HG02852 (cell line): Measurements from ENCODE around the gene PLCH1.

Experiments used
- ATAC-seq: cut with Tn5 transposase; IDR thresholded peaks from one replicate; pipeline ENCODE4 v1.9.1; 2021; ENCODE audit warnings: mild to moderate bottlenecking, moderate library complexity; ENCODE audit not compliant: unreplicated experiment

The PLCH1 gene

DNA sequence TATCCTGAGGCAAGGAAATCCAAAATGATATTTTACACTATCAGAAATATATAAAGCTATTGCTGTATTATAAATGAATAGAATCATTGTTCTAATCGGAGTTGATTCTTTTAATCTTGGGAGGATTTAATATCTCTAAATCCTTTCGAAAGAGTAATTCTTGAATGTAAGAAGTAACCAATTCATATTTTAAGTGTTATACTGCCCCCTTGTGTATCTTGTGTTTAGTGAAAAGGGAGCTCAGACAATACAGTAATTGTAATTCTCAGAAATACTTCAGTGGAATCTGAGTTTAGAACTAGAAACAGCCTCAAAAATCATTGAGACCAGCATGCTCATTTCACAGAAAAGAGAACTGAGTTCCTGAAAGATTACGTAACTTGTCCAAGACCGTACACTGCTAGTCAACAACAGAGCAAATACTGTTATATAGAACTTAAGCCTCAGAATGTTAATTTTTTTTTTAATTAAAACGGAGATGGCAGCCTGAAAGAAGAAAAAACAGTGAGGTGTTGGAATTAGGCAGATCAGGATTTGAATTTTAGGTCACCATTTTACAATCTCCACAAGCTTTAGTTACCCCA lies 42.9 kb downstream of the PLCH1 start:
- peak; percentile 60 for ATAC-seq

DNA sequence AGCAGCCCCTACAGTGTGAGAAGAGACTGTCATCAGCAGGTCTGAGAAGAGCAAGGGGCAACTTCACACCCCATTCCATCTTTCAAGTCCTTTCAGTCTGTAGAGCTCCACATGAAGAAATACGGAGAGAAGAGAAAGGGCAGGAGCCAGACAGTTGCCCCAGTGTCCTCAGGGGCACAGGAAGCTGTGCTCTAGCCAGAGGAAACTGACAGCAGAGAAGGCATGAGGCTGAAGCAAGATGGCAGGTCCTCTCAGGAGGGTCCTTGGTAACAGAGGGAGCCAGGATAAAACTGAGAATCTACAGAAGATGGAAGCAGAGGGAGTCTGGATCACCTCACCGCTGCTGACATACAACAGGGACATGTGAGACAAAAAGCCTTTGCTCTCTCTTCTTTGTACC lies 47.3 kb downstream of the PLCH1 start:
- ATAC-seq: no peak

DNA sequence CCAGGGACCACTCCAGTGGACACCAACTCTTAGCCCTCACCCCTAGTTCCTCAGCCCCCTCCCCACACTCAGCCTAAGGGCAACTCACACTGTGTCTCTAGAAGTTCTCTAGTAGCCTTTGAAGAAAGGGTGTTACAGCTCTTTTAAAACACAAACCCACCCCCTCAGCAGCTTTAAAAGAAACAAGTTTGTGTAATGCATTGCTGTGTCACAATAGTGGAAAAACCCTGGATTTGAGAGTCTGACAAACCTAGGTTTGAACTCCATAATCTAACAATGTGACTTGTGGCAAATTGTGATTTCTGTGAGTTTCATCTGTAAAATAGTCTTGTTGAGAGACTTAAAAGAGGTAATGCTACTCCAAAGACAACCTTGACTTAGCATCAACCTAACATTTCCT lies 54.0 kb downstream of the PLCH1 start:
- ATAC-seq: no peak

DNA sequence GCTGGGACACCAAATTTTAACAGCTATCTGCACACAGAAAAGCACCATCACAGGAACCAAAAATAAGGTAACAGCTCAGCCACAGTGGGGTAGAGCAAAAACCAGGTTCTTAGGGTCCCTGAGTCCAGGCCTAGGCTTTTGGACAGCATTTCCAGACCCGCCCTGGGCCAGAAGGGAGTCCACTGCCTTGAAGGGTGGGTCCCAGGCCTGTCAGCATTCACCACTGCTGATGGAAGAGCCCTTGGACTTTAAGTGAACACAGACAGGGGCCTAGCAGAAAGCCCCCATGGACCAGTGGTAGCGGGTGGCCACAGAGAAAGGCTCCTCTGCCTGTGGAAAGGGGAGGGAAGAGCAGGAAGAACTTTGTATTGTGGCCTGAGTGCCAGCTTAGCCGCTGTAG lies 56.4 kb downstream of the PLCH1 start:
- no peak for ATAC-seq

DNA sequence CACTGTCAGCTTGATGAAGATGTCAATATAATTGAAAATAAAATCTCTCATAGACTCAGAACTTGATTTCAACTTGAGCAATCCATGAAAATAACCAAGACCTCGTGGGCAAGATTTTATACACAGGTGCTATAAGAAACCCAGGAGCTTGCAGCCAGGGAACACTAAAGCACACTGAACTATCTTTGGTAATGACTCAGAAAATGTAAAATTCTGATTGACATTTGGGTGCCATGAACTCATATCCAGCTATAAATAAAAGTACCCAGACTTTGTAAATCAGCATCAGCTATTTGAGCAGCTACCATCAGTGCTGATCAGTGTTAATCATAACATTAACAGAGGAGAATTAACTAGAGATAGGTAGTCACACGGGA lies 61.5 kb downstream of the PLCH1 start:
- ATAC-seq: no peak

DNA sequence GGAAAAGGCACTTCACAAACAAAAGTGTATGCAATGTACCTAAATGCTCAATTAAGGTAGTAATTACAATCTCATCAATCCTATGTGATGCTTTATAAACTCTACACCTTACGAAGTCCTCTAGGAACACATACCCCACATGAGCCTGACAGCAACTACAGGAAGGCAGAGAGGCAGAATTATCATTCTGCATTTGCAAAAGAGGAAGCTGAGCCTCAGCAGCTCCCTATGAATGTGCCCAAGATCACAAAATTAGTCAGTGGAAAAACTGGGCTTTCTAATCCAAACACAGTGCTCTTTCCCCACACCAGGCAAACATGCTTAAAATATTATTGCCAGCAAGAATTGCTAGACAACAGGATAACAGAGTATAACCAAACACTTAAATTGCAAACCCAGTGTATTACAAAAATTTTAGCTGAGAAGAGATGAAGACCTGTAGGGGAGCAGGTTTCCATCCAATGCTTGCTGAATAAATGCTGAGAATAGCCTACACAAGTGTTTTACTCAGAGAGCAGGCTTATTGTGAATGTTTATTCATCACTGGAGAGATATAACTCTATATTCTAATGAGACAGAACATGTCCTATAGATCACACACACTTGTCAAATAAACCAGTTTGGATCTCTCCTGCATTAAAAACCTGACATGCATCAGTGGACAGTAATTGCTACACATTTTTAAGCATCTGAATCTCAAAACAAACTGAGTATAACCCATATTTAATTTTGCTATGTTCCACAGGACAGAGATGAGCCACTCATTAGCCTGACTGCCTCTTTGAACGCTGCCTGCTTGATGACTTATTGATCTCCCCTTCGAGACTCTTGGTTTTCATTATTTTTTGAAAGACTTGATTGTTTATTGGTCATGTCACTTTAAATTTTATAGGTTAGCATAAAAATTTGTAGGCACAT lies 62.2 kb downstream of the PLCH1 start:
- ATAC-seq: no peak

DNA sequence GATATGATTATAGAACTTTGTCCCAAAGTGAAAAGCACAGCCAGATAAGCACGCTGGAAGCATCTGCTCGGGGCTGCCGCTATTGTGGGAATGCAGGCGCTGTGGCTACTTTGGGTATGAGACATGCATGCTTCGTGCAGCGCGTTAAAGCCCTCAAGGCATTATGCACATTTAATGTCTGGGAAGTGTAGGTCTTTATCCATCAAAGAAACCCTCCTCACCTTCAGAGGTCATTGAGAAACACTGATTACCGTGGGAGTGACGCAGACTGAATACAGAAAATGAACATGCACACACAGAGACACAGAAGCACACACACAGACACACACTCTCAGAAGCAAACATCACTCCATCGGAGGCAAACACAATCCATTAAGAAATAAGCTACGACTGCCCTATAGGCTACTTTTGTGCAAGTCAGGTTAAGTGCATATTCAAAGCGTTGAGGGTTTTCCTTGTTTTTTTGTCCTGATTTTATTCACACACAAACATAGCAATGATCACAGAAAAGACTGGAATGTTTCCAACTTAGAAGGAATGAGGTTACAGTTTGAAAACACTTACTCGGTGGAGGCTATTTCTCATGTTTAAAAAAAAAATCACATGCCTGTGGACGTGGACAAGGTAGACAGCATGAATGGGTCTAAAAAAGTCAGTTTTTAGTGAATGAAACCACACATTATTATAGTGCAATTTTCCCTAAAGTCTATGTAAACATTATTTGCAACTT lies 68.5 kb downstream of the PLCH1 start:
- ATAC-seq: no peak

DNA sequence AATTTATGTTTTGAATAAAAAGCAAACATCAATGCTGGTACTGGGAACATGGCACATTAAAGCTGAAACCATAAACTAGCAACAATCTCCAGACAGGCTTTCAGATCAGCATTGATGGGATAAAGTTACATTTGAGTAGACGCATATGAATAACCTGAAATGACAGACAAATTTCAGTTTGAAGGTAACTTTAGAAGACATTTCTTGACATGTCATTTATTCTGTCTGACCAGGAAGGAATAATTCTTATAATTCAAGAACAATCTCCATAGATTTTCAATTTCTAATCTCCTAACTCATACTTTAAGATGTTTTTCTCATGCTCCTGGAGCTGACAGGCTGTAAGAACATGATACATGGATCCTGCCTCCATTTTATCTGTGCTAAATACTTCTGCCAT lies 69.8 kb downstream of the PLCH1 start:
- ATAC-seq: no peak

DNA sequence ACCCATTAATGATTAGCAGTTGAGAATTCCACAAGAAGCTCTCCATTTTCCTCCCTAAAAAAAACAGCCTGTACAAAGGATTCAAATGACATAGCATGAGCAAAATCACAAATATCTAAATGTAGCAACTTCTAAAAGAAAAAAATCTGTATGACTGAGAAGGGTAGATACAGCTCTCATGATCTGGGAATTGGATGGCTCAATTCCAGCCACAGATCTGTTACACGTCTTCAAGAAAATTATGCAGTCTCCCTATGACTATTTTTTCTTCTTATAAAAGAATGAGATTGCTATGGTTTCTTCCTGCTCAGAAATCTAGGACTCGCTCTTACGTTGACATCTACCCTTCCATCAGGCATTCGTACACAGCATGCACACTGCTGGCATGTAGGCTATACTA lies 71.5 kb downstream of the PLCH1 start:
- no peak for ATAC-seq

DNA sequence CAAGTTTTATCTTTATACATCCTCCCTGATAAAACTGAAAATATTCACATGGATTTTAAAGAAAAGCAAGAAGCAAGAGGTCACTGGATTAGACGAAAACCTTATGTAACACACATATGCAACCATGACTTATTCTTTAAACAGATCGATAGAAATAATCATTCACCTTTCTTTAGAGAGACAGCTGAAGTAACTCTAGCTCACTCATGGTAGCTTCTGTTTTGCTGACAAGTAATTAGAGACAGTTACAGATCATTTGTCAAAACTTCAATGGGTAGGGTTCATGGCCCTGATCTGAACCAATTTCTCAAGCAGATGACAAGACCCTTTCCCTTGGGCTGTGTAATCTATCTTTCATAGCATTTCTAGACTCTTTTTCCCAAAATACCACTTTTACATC lies 74.5 kb downstream of the PLCH1 start:
- no peak for ATAC-seq

DNA sequence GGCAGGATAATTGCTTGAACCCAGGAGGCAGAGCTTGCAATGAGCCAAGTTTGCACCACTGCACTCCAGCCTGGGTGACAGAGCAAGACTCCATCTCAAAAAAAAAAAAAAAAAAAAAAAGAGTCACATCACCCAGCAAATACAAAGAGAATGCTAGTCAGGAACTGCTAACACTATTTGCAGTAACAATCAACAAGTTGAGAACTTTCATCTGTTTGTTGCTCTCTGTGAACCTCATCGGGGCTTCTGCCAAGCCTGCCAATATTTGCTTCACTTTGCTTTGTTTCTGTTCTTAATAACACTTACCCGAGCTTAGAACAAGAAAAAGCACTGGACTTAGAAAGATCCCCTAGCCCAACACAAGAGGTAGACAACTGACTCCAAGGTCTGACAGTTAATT lies 76.9 kb downstream of the PLCH1 start:
- ATAC-seq: no peak

DNA sequence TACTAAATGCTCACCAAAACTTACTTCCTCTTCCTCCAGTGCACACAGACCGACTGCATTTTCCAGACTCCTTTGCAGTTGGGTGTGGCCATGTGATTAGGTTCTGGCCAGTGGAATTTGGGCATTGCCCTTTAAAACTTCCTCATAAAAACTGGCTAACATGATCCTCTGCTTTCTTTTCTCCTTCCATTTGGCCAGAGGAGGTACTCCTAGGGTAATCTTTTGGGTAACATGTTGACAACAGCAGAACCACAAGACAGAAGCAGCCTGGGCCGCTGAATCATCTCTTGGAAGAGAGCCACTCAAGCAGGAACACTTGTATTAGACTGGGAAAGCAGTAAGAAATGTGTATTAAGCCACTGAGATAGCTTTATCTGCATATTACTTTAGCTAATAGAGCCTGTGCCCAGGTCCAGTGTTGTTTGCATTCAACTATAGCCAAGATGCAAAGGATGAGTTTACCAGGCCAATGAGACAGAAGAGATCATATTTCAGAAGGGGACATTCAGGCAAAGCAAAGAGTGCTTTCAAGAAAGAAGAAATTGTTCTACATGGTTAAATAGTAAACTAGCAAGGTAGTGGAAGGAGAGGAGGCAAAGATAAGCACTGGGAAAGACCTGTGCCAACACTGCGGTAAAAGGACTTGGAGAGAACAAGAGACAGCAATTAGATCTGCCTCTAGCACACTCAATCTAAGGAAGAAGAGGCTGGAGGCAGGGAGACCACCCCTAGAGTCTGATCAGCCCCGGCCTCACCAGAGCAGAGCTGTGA lies 79.8 kb downstream of the PLCH1 start:
- ATAC-seq: no peak

DNA sequence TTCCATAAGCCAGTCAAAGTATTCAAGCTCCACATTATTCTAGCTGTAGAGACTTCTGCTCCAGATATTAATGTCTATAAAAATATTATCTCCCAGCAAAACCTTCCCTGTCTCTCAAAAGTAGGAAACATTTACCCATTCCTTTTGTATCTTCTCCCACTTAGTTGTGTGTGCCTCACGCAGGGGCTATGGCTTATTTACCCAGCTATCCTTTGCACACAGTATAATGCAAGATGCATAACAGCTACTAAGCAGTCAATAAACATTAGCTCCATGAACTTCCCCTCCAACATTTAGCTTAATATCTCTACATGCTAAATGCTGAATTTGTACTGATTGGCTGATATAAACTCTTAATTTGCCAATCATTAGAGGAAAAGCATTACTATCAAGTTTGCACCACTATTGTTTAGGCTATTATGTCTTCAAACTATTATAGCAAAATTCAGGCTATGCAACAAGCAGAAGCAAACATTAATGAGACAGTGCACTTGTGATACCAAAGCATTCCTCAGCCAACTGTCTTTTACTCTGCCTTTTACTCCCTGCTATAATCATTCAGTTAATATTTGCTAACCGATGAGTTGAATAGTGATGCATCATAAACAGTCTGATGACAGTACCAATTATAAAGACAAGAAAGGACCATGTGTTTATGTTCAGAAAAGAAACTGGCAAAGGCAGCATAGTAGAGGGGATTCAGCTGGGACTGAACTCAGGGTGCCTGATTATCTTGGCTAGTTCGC lies 81.2 kb downstream of the PLCH1 start:
- no peak for ATAC-seq

DNA sequence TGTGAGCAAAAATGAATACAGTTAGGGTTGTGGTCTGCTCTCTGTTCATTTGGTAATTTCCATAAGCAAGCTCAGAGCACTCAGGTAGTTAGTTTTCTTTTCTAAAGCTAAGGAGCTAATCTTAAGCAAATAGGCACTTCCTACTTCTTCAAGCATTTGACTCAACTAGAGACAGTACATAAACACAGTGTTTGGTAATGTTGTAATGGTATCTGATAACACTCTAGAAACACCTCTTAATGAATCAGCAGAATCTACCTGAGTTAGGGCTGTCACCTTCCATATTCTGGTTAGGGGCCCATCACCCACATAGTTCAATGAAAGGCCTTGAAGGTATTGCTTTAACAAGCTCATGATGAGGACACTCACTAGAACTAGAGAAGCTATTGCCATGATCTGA lies 83.1 kb downstream of the PLCH1 start:
- no peak for ATAC-seq

DNA sequence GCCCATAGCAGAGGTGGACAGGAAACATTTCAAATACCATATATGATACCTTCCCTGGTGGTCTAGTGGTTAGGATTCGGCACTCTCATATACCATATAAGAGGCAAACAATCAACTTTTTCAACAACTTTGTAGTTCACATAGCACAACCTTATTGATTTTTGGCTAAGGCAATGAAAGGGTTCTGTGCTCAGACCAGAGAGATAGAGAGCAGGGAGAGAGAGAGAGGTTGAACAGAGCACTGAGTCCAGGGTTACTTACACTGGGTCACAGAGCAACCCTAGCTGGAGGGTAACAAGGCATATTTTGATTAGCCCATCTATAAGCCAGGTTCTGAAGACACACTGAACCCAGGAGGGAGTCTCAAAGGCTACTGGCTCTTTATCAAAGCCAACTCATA lies 83.8 kb downstream of the PLCH1 start:
- ATAC-seq: no peak

DNA sequence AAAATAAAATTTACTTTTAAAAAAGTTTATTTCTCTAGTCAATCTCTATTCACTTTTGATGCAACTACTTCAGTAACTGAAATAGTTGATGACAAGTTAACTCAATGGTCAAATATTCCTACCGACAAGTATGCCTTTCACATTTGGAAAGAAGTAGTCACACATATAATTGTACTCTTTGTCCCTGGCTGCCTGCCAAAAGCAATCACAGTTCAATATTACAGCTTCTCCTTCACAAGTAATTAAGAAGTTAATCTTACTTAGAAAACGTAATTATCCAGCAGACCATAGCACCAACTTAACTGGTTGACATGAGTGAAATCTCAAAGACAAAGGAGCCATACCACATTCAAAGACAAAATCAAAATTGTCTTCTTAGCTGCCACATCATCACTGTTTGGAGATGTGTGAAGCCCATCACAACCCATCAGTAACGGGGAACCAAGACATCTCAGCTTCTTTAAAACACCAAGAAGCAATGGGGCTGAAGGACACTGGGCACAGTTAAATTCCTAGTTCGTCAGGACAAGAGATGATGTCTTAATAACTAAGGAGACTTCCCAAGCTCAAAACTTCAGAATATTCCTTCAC lies 86.1 kb downstream of the PLCH1 start:
- no peak for ATAC-seq

DNA sequence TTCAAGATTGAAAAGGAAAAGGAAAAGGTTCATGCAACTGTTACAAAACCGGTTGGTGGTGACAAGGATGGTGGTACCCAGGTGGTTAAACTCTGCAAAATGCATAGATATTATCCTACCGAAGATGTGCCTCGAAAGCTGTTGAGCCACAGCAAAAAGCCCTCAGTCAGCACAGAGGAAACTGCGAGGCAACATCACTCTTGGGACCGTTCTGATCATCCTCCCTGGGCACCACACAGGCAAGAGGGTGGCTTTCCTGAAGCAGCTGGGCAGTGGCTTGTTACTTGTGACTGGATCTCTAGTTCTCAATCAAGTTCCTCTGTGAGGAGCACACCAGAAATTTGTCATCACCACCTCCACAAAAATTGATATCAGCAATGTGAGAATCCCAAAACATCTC lies 86.9 kb downstream of the PLCH1 start:
- ATAC-seq: no peak

DNA sequence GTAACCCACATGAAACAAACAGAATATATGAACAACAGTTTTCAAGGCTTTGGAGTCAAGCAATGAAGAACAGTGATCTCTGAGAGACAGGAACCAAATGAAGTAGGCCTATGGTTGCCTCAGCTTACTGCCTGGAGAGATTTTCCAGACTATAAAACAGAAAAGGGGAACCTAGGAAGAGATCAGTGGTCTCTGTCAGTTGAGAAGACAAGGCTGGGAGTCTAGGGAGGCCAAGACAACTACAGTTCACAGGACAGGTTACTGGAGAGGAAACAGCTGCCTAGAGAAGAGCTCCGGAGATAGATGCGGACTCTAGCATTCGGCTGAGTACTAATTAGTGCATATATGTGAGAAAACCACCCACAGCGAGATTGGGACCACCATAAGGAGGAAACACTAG lies 87.7 kb downstream of the PLCH1 start:
- no peak for ATAC-seq

DNA sequence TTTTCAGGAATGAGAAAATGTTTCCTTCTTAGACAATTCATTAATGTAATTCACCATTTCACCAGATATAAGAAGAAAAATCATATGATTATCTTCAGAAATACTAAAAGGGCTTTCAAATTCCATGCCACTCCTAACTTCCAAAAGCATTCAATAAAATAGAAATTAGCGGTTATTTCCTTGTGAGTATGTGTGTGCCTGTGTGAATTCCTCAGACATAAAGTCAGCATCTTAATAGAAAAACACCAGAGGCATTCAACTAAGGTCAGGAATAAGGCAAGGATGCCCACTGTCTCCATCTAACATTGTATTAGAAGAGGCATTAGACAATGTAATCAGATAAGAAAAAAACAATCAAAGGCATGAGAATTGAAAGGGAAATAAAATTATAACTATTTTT lies 88.4 kb downstream of the PLCH1 start:
- ATAC-seq: no peak
